GM19239 (cell line): ENCODE data around the gene TMIGD3.

Experiments used
- DNase-seq: peaks from one replicate; pipeline ENCODE4 v3.0.0; 2011; ENCODE audit warnings: low spot score; ENCODE audit not compliant: insufficient read length
- FAIRE-seq: peaks from 2 replicates; lab custom pipeline; 2011; peaks lifted over from hg19 to GRCh38; lab: Jason Lieb, UNC

Gene TMIGD3

GRCh38 chr1:111511370-111511769 is 7.9 kb upstream of the TMIGD3 start:
- FAIRE-seq (no peak), DNase-seq (no peak)

- no peak for FAIRE-seq
- DNase-seq = no peak
Observed at GRCh38 chr1:111509997-111510375, 6.6 kb upstream of the TMIGD3 start.

GRCh38 chr1:111507411-111508201 is 4.2 kb upstream of the TMIGD3 start:
- DNase-seq = peak; percentile 50

GRCh38 chr1:111506561-111506960 is 3.1 kb upstream of the TMIGD3 start:
- no peak for FAIRE-seq
- DNase-seq = no peak

More at GRCh38 chr1:111507411-111508201, 4.2 kb upstream of the TMIGD3 start:
- FAIRE-seq = no peak

- DNase-seq (no peak), FAIRE-seq (peak; percentile 94)
Observed at GRCh38 chr1:111505641-111506119, 2.2 kb upstream of the TMIGD3 start.

GRCh38 chr1:111504097-111504496 is 664 bp upstream of the TMIGD3 start:
- FAIRE-seq = no peak
- no peak for DNase-seq

GRCh38 chr1:111501645-111502044 is 1.8 kb downstream of the TMIGD3 start:
- DNase-seq (no peak), FAIRE-seq (no peak)

GRCh38 chr1:111499026-111499785 is 4.2 kb downstream of the TMIGD3 start:
- FAIRE-seq = no peak

GRCh38 chr1:111497592-111497991 is 5.8 kb downstream of the TMIGD3 start:
- DNase-seq (no peak), FAIRE-seq (no peak)

More at GRCh38 chr1:111499026-111499785, 4.2 kb downstream of the TMIGD3 start:
- DNase-seq = no peak

GRCh38 chr1:111496398-111496797 is 7.0 kb downstream of the TMIGD3 start:
- FAIRE-seq (no peak), DNase-seq (no peak)

- DNase-seq (no peak), FAIRE-seq (no peak)
Observed at GRCh38 chr1:111491070-111491469, 12.4 kb downstream of the TMIGD3 start.

GRCh38 chr1:111490220-111490619 is 13.2 kb downstream of the TMIGD3 start:
- DNase-seq (no peak), FAIRE-seq (no peak)

GRCh38 chr1:111489604-111490003 is 13.8 kb downstream of the TMIGD3 start:
- DNase-seq = no peak
- no peak for FAIRE-seq

GRCh38 chr1:111488669-111489068 is 14.8 kb downstream of the TMIGD3 start:
- no peak for FAIRE-seq

GRCh38 chr1:111487133-111487532 is 16.3 kb downstream of the TMIGD3 start:
- FAIRE-seq (no peak), DNase-seq (no peak)

More at GRCh38 chr1:111488669-111489068, 14.8 kb downstream of the TMIGD3 start:
- DNase-seq = no peak

- FAIRE-seq = no peak
- no peak for DNase-seq
Observed at GRCh38 chr1:111486431-111486830, 17.0 kb downstream of the TMIGD3 start.

GRCh38 chr1:111484391-111485026 is 18.9 kb downstream of the TMIGD3 start:
- DNase-seq (no peak), FAIRE-seq (no peak)

- FAIRE-seq = no peak
- no peak for DNase-seq
Observed at GRCh38 chr1:111483876-111484275, 19.6 kb downstream of the TMIGD3 start.

GRCh38 chr1:111483166-111483565 is 20.3 kb downstream of the TMIGD3 start:
- DNase-seq (no peak), FAIRE-seq (no peak)

GRCh38 chr1:111481387-111482221 is 21.8 kb downstream of the TMIGD3 start:
- DNase-seq (peak; percentile 36), FAIRE-seq (peak; percentile 26)
